Dedifferentiated amniotic fluid mesenchymal stem cell (primary cell): ENCODE results near the gene PDSS1.
"Not testable (repeated sequence)": the region's sequence is repeated elsewhere in the genome, so short reads cannot be mapped to it uniquely, and the experiment has no call there.

Source experiments
- DNase-seq: peaks from one replicate; pipeline ENCODE4 v3.0.0-alpha.2; 2016; ENCODE audit errors: extremely low spot score

The PDSS1 gene

GRCh38 chr10:26697163-26697921 lies at the start of gene PDSS1:
Gene PDSS1 (plus strand): TSS chr10:26697701. CDS start chr10:26697712, 11 bp downstream.
- peak; percentile 44 for DNase-seq

GRCh38 chr10:26648245-26648636 lies 49.3 kb upstream of the PDSS1 start:
- DNase-seq: not testable (repeated sequence)

- no peak for DNase-seq
Measured at GRCh38 chr10:26650406-26650805, 47.1 kb upstream of the PDSS1 start.

- DNase-seq: not testable (repeated sequence)
Measured at GRCh38 chr10:26651476-26651875, 46.0 kb upstream of the PDSS1 start.

GRCh38 chr10:26653004-26653403 lies 44.5 kb upstream of the PDSS1 start:
- DNase-seq: no peak

GRCh38 chr10:26655746-26656145 lies 41.8 kb upstream of the PDSS1 start:
- no peak for DNase-seq

GRCh38 chr10:26662864-26663263 lies 34.6 kb upstream of the PDSS1 start:
- DNase-seq: no peak

- DNase-seq: no peak
Measured at GRCh38 chr10:26665080-26666048, 32.1 kb upstream of the PDSS1 start.

- DNase-seq: no peak
Measured at GRCh38 chr10:26675873-26676257, 21.6 kb upstream of the PDSS1 start.

GRCh38 chr10:26679588-26679987 lies 17.9 kb upstream of the PDSS1 start:
- DNase-seq: no peak

- no peak for DNase-seq
Measured at GRCh38 chr10:26681076-26681475, 16.4 kb upstream of the PDSS1 start.

- DNase-seq: not testable (repeated sequence)
Measured at GRCh38 chr10:26681971-26682370, 15.5 kb upstream of the PDSS1 start.

GRCh38 chr10:26682931-26683330 lies 14.6 kb upstream of the PDSS1 start:
- DNase-seq: no peak

- DNase-seq: peak; percentile 47
Measured at GRCh38 chr10:26684667-26685264, 12.7 kb upstream of the PDSS1 start.

GRCh38 chr10:26685441-26685840 lies 12.1 kb upstream of the PDSS1 start:
- DNase-seq: no peak

GRCh38 chr10:26689399-26689798 lies 8.1 kb upstream of the PDSS1 start:
- no peak for DNase-seq

GRCh38 chr10:26690731-26691475 lies 6.6 kb upstream of the PDSS1 start:
- no peak for DNase-seq

GRCh38 chr10:26694536-26694935 lies 3.0 kb upstream of the PDSS1 start:
- DNase-seq: not testable (repeated sequence)

- no peak for DNase-seq
Measured at GRCh38 chr10:26696786-26697162, 727 bp upstream of the PDSS1 start.

- no peak for DNase-seq
Measured at GRCh38 chr10:26697922-26698608, 564 bp downstream of the PDSS1 start.

- DNase-seq: no peak
Measured at GRCh38 chr10:26698909-26699308, 1.4 kb downstream of the PDSS1 start.
